ENCODE results near the gene SYPL1. TPM values are rescaled to one million over a fixed set of nuclear protein-coding genes. Genes with fewer than 3 reads are reported as not detected.

Gene SYPL1
- total and polyA plus RNA-seq, 2 donors (not counting 3 experiments of a cell fraction or from before 2014, with no cell fraction given), result 59.8 to 67.1 TPM

DNA sequence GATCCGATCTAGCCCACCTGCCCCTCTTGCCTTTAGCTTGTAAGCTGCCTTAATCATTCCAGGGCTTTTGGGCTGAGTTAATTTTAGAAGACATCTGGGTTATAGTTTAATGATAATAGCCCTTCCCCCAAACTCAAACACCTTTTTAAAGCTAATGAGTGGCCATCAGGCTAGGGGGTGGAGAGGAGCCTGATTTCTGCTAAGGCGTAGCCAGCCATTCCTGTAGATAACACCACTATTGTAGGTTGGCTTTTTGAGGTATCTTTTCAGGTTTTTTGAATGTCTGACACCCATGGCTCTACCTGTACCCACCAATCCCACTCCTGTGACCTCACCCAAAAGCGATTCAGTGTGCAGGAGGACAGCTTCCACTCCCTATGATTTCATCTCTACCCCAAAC is 7.6 kb upstream of the SYPL1 start:
- Histone ChIP-seq H3K79me2 (ENCODE audit: control insufficient read depth, insufficient read depth, low read length) (no peaks in the 10 kb centered on the region), H3K4me2 (ENCODE audit: insufficient read depth, low read length) (no peak overlapping the region), H3K9me1 (replicated peaks; ENCODE audit: control insufficient read depth, extremely low read depth, insufficient read depth, low read length) (no peaks in the 10 kb centered on the region), H3K27me3 (ENCODE audit: control insufficient read depth in 2 of 2, insufficient read depth in 2 of 2, low read length in 2 of 2) (peaks cover 2 to 5% of the 10 kb centered on the region in 2 experiments), H3K36me3 (ENCODE audit: control insufficient read depth in 2 of 2, extremely low read depth in 1 of 2, insufficient read depth in 2 of 2, low read length in 2 of 2) (no peaks in the 10 kb centered on the region), H3K27ac (ENCODE audit: insufficient read depth, low read depth, low read length) (no peak overlapping the region), H3K4me3 (replicated peaks in 1 of 3; ENCODE audit: insufficient read depth in 1 of 3, low read depth in 1 of 3, low read length in 3 of 3) (no peak overlapping the region), H3K9me3 (replicated peaks; ENCODE audit: control insufficient read depth, insufficient read depth, low read length) (no peaks in the 10 kb centered on the region), H4K20me1 (replicated peaks; ENCODE audit: control insufficient read depth, extremely low read depth, insufficient read depth, low read length) (no peaks in the 10 kb centered on the region), H2AFZ (ENCODE audit: low read depth, low read length) (no peak overlapping the region), H3K4me1 (ENCODE audit: control insufficient read depth, extremely low read depth, insufficient read depth, low read length) (no peaks in the 10 kb centered on the region), H3K9ac (replicated peaks; ENCODE audit: extremely low read depth, insufficient read depth, low read length) (no peak overlapping the region)
- dilution Hi-C loops (cut with MboI; ENCODE audit: extremely low pct_ligation_motif_present, low sequenced_read_pairs), result no loop called here
- intact Hi-C loops (cut with micrococcal nuclease), result no loop called here
- no peak for DNase-seq (ENCODE audit: low read depth, low spot score)
- ChIA-PET CTCF (interaction anchor here (1.1 to 1.2 kb wide), 3 partner anchors 25 to 55 kb away, joined by 3 read pairs; no protein-coding TSS in a partner anchor), POLR2A (no interaction called here)
- TF ChIP-seq, protein P1, sequence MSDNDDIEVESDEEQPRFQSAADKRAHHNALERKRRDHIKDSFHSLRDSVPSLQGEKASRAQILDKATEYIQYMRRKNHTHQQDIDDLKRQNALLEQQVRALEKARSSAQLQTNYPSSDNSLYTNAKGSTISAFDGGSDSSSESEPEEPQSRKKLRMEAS (IDR thresholded peaks at IDR 0.05; ENCODE audit: insufficient read depth, insufficient read length), result no peak
- TF ChIP-seq MYC (IDR thresholded peaks at IDR 0.05; ENCODE audit: low read depth, low read length) (no peak), JUN (IDR thresholded peaks at IDR 0.05; ENCODE audit: borderline replicate concordance, insufficient read depth, insufficient read length, low read depth) (no peak), CTCF (IDR thresholded peaks at IDR 0.05; ENCODE audit: extremely low read depth in 1 of 2, insufficient read depth in 1 of 2, low read depth in 1 of 2, low read length in 2 of 2) (no peak), POLR2AphosphoS5 (IDR thresholded peaks at IDR 0.05; ENCODE audit: insufficient read depth, low read depth, low read length) (no peak), POLR2A (IDR thresholded peaks at IDR 0.05; ENCODE audit: low read depth, low read length) (no peak), GATA2 (IDR thresholded peaks at IDR 0.05; ENCODE audit: insufficient read depth, insufficient read length, low read depth, low read length) (no peak), EZH2 (IDR thresholded peaks at IDR 0.05; ENCODE audit: borderline replicate concordance, low read depth, low read length, severe bottlenecking) (no peak), FOS (IDR thresholded peaks at IDR 0.05; ENCODE audit: borderline replicate concordance, insufficient read depth, low read length) (no peak)
- no peak for FAIRE-seq
- BruUV-seq (replicated peaks), result no TSS peak

All from endothelial cell of umbilical vein (primary cell).